Left renal cortex interstitium (tissue), 4 donors: ENCODE measurements around the gene TCEA2. TPM values are rescaled to one million over a fixed set of nuclear protein-coding genes. Genes with fewer than 3 reads are reported as not detected.

Experiments used
- DNase-seq, 4 donors: peaks; one replicate each; pipeline ENCODE4 v3.0.0-alpha.2; 2013; ENCODE audit warnings: low read depth in 4 of 4, low spot score in 2 of 4, missing footprints in 1 of 4
- polyA plus RNA-seq, 4 donors: library from polyadenylated mRNA; unstranded; fragments of 120-200 nt; gene quantifications; one replicate each; pipeline ENCODE4 v1.2.1, GENCODE V29; 2013; ENCODE audit not compliant: insufficient read length in 4 of 4

Gene TCEA2
- polyA plus RNA-seq, 4 donors, result 69.8 to 99.8 (median 96.4) TPM

DNA sequence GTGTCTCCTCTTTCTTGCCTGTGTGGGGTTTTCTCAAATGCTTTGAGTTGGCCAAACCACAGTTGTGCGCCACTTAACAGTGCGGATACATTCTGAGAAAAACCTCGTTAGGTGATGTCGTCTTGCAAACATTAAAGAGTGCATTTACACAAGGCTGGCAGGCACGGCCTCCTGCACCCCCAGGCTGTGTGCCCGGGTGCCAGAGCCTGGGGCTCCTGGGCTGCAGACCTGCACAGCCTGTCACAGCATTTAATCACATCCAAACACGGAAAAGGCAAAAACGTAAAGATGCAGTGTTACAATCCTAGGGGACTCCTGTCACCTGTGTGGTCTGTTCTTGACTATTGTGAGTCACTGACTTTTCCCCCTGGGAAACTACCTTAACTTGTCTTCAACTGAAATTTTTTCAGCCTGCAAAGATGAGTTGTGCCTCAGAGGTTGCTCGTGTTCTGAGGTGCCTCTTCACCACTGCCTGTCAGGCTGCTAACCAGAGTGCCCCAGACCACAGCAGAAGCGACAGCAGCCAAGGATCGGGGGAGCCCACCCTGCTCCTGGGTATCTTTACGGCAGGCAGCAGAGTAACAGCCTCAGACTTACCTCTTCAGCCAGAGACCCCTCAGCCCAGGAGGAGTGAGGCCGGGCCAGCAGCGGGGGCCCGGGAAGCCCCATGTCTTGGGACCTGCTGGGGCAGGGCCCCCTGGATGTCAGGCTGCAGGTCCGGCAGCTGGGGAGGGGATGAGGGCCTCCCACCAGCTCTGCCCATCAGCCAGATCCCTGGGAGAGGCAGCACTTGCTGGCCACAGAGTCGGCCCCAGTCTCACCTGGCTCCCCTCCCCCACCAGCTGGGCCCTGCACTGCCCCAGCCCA lies 27.7 kb upstream of the TCEA2 start:
- DNase-seq, result no peak

GRCh38 chr20:64035933-64036345 lies 27.1 kb upstream of the TCEA2 start, which contains the start of gene C20orf204:
TSS of gene C20orf204 (plus strand) at chr20:64036182. CDS start at chr20:64036324, 142 bp downstream.
- DNase-seq, result no peak

GRCh38 chr20:64036346-64037198 lies 26.4 kb upstream of the TCEA2 start:
- DNase-seq, result no peak

GRCh38 chr20:64037199-64037497 lies 25.9 kb upstream of the TCEA2 start:
- DNase-seq, result no peak

GRCh38 chr20:64037498-64038213 lies 25.3 kb upstream of the TCEA2 start:
- no peak for DNase-seq

GRCh38 chr20:64038224-64038564 lies 24.8 kb upstream of the TCEA2 start:
- no peak for DNase-seq

DNA sequence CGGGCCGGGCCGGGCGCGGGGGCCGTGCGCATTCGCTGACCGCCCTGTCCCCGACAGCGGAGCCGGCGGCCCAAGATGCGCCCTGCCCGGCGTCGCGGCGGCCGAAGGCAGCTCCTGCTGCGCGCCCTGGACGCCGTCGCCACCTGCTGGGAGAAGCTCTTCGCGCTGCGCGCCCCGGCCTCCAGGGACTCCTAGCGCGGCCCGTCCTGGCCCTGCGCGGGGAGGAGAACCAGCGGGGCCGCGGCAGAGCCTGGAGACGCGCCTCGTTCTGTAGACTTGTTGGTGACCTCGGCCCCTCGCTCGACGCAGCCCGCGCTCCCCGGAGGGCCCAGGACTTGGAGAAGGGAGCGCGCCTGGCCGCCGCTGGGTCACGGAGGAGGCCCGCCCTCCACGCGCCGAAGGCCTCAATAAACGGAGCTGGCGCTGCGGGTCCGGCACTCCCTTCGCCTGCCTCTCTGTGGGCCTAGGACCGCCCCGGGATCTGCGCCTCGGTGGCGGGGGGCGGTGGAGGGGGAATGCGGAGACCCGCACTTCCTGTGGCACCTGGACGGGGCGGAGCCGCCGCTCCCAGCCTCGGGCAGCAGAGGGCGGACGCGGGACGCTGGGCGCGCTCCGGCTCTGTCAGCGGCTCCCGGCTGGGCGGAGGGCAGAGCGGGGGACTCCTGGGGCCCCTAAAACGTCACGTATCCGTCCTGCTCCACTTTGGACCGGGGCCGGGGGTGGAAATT lies 24.3 kb upstream of the TCEA2 start:
- DNase-seq, result peak in 1 of 4 donors; percentile 73

- no peak for DNase-seq
These were observed 23.5 kb upstream of the TCEA2 start for GRCh38 chr20:64039293-64040160.

GRCh38 chr20:64040231-64041039 lies 22.6 kb upstream of the TCEA2 start:
- no peak for DNase-seq

GRCh38 chr20:64041040-64041780 lies 21.8 kb upstream of the TCEA2 start:
- DNase-seq, result no peak

GRCh38 chr20:64041781-64042053 lies 21.3 kb upstream of the TCEA2 start:
- DNase-seq, result no peak

DNA sequence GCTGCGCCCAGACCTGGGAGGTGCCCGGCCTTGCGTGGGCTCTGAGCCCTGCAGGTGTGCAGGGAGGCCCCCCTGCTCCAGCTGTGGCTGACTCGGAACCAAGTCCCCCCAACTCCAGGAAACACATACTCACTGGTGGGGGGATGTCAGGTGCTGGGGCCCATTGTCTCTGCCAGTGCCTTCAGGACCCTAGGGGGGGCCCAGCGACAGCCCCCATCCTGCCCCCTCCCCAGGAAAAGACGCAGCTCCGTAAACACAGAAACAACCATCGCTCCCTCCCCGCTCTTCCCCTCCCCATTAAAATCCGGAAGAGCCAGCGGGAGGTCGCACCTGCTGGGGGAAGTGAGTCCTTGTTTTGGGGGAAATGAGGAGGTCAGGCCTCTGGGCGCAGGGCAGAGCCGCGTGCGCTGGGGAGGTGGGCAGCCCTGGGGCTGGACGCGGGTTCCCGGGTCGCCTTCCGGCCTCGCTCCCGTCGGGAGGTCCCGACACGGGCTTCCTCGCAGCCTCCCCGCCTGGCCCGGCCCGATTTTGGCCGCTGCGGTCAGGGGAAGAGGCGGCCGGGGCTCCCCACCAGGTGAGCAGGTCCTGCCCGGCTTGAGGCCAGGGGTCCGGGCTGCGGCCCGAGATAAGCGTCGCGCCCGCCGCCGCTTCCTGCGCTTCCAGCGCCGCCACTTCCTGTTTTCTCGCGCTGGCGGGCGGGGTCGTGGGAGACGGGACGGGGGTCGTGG lies 20.8 kb upstream of the TCEA2 start:
- DNase-seq, result no peak

GRCh38 chr20:64043768-64044167 lies 19.2 kb upstream of the TCEA2 start:
- DNase-seq, result no peak

DNA sequence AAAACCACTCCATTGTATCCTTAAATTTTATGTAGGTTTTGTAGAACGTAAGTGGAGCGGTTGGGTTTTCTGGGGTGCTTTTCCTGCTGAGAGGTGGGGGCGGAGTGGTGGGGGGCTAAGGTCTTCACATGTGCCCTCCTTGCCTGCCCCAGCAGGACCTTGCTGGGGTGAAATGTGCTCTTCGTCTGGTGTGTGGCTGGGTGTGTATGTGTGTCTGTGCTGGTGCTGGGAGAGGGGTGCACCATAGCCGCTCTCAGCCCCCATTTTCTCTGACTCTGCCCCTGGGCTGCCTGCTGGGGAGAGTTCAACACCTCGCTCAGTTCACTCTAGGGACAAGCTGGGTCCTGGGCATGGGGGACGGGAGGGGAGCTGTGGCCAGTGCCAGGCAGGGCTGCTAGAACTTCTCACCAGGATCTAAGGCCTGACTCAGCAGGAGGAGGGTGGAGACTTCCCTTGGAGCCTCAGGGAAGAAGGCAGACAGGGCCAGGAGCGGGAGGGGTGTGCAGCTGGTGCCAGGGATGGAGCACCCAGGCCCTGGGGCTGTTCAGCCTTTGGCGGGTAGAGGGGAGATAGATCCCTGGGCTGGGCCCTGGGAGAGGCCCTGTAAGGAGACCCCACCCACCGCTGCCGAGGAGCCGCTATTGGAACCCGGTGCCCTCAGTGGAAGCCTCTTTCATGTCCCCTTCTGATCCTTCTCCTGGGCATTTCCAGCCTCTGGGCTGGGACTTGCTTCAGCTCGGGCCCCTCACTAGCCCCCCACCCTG lies 18.3 kb upstream of the TCEA2 start:
- DNase-seq, result no peak

DNA sequence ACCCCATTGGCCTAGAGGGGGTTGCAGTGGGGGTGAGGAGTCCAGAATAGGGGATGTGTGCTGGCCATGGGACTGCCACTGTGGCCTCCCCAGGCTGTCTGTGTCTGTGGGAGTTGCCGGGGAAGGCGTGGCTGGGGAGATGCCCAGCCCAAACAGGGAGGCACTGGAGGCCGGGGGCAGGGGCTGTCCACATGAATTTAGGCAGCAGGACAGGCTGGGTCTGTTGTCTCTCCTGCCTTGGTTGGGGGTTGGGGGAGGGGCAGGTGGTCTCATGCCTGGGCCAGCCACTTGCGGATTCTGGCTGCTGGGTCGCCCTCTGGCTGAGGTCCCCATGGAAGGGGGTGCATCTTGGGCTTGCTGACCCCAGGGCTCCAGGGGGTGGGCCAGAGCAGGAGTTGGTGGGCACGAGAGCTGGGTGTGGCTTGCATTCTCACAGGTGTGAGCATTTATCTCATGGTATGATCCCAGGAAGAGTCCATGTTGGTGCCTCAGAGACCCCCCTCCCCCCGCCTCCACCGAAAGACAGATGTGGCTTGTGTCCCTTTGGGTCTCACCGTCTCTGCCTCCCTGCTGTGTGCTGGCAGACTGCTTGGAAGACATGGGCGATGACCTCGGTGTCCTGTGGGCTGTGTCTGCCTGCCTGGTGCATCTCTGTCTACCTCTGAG lies 17.5 kb upstream of the TCEA2 start:
- DNase-seq, result no peak

DNA sequence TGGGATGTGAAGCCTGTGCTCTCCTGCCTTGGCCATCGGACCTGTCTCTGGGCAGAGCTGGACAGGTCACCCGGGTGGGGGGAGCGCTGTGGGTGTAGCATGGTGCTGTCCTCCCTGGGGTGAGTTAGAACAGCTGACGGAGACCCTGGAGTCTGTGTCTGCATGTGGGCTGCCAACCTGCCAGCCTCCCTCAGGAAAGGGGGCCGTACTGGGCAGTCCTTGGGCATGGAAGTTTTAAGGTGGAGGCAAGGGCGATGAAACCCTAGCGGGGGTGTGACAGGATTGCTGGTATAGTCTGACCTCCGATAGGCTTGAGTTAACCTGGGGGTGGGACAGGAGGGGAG lies 16.0 kb upstream of the TCEA2 start:
- DNase-seq, result no peak
